ENCODE measurements around the gene ASB10. TPM values are rescaled to one million over a fixed set of nuclear protein-coding genes. Genes with fewer than 3 reads are reported as not detected.

Gene ASB10
- total and polyA plus RNA-seq, 2 donors (not counting 1 experiment from before 2014, with no cell fraction given), result not detected

GRCh38 chr7:151198945-151199848 lies 12.1 kb upstream of the ASB10 start:
- H3K4me2 ChIP-seq (replicated peaks; ENCODE audit: low read depth, low read length, poor library complexity, severe bottlenecking), result no peak overlapping the region
- Mint-ChIP-seq H3K4me1 (no peaks in the 10 kb centered on the region), H3K4me3 (no peak overlapping the region), H3K9me3 (ENCODE audit: insufficient read depth) (no peaks in the 10 kb centered on the region), H3K27ac (no peak overlapping the region), H3K27me3 (peaks cover 5% of the 10 kb centered on the region)
- intact Hi-C loops (cut with micrococcal nuclease), result no loop called here
- H3K4me1 ChIP-seq (ENCODE audit: control insufficient read depth in 2 of 2, insufficient read depth in 2 of 2, low read length in 2 of 2), result no peaks in the 10 kb centered on the region
- no peak overlapping the region for H3K9ac ChIP-seq (ENCODE audit: low read length)
- CTCF ChIA-PET, result no interaction called here
- no peak overlapping the region for H3K27ac ChIP-seq (ENCODE audit: low read length in 2 of 2)
- no peaks in the 10 kb centered on the region for H3K36me3 ChIP-seq (replicated peaks in 1 of 2; ENCODE audit: control extremely low read depth in 1 of 2, control insufficient read depth in 1 of 2, extremely low read depth in 1 of 2, insufficient read depth in 2 of 2, low read length in 1 of 2)
- no peaks in the 10 kb centered on the region for H3K79me2 ChIP-seq (ENCODE audit: control insufficient read depth, insufficient read depth, low read length)
- H3K27me3 ChIP-seq (replicated peaks in 1 of 4; ENCODE audit: control extremely low read depth in 1 of 4, control insufficient read depth in 3 of 4, insufficient read depth in 4 of 4, low read length in 3 of 4), result peaks cover 0 to 14% (median 1%) of the 10 kb centered on the region in 4 experiments
- H3K9me3 ChIP-seq (ENCODE audit: control extremely low read depth in 1 of 3, control insufficient read depth in 2 of 3, insufficient read depth in 1 of 3, low read length in 2 of 3), result no peaks in the 10 kb centered on the region
- ATAC-seq (ENCODE audit: low read depth), result no peak
- POLR2A ChIA-PET, result no interaction called here
- H3K4me3 ChIP-seq (ENCODE audit: control extremely low read depth in 1 of 5, extremely low read depth in 1 of 5, insufficient read depth in 1 of 5, low read depth in 2 of 5, low read length in 4 of 5), result no peak overlapping the region
- WGBS (ENCODE audit: insufficient coverage), result 88% methylated on average over 18 of the region's 30 CpGs
- TF ChIP-seq EZH2 (IDR thresholded peaks at IDR 0.05; ENCODE audit: borderline replicate concordance, insufficient read depth, low read depth, low read length, poor library complexity, severe bottlenecking), result no peak
- no peak for TF ChIP-seq CTCF (IDR thresholded peaks at IDR 0.05)
- DNase-seq, result no peak
- H2AFZ ChIP-seq (ENCODE audit: insufficient read depth, low read depth, low read length, poor library complexity, severe bottlenecking), result no peak overlapping the region
- no peaks in the 10 kb centered on the region for H4K20me1 ChIP-seq (ENCODE audit: control insufficient read depth, insufficient read depth, low read length, poor library complexity, severe bottlenecking)

GRCh38 chr7:151197932-151198331 lies 10.9 kb upstream of the ASB10 start:
- H3K36me3 ChIP-seq (replicated peaks in 1 of 2; ENCODE audit: control extremely low read depth in 1 of 2, control insufficient read depth in 1 of 2, extremely low read depth in 1 of 2, insufficient read depth in 2 of 2, low read length in 1 of 2), result no peaks in the 10 kb centered on the region
- no peak overlapping the region for H3K27ac ChIP-seq (ENCODE audit: low read length in 2 of 2)
- no peaks in the 10 kb centered on the region for H3K4me1 Mint-ChIP-seq
- H2AFZ ChIP-seq (ENCODE audit: insufficient read depth, low read depth, low read length, poor library complexity, severe bottlenecking), result no peak overlapping the region
- H3K9me3 Mint-ChIP-seq (ENCODE audit: insufficient read depth), result no peaks in the 10 kb centered on the region
- no peaks in the 10 kb centered on the region for H3K9me3 ChIP-seq (ENCODE audit: control extremely low read depth in 1 of 3, control insufficient read depth in 2 of 3, insufficient read depth in 1 of 3, low read length in 2 of 3)
- CTCF ChIA-PET, result no interaction called here
- no peak overlapping the region for H3K27ac Mint-ChIP-seq
- intact Hi-C loops (cut with micrococcal nuclease), result no loop called here
- no peak overlapping the region for H3K4me2 ChIP-seq (replicated peaks; ENCODE audit: low read depth, low read length, poor library complexity, severe bottlenecking)
- H3K27me3 Mint-ChIP-seq, result peaks cover 5% of the 10 kb centered on the region
- no peaks in the 10 kb centered on the region for H3K79me2 ChIP-seq (ENCODE audit: control insufficient read depth, insufficient read depth, low read length)
- H3K9ac ChIP-seq (ENCODE audit: low read length), result no peak overlapping the region
- TF ChIP-seq EZH2 (IDR thresholded peaks at IDR 0.05; ENCODE audit: borderline replicate concordance, insufficient read depth, low read depth, low read length, poor library complexity, severe bottlenecking) (no peak), CTCF (IDR thresholded peaks at IDR 0.05) (no peak)
- POLR2A ChIA-PET, result no interaction called here
- no peak overlapping the region for H3K4me3 Mint-ChIP-seq
- ATAC-seq (ENCODE audit: low read depth), result no peak
- peaks cover 0 to 12% (median 0%) of the 10 kb centered on the region in 4 experiments for H3K27me3 ChIP-seq (replicated peaks in 1 of 4; ENCODE audit: control extremely low read depth in 1 of 4, control insufficient read depth in 3 of 4, insufficient read depth in 4 of 4, low read length in 3 of 4)
- no peak for DNase-seq
- H3K4me3 ChIP-seq (ENCODE audit: control extremely low read depth in 1 of 5, extremely low read depth in 1 of 5, insufficient read depth in 1 of 5, low read depth in 2 of 5, low read length in 4 of 5), result no peak overlapping the region
- no peaks in the 10 kb centered on the region for H3K4me1 ChIP-seq (ENCODE audit: control insufficient read depth in 2 of 2, insufficient read depth in 2 of 2, low read length in 2 of 2)
- H4K20me1 ChIP-seq (ENCODE audit: control insufficient read depth, insufficient read depth, low read length, poor library complexity, severe bottlenecking), result no peaks in the 10 kb centered on the region
